Measurements from ENCODE around the gene USF1.
"Not testable (repeated sequence)": the region's sequence is repeated elsewhere in the genome, so short reads cannot be mapped to it uniquely, and the experiment has no call there.

USF1 gene

DNA sequence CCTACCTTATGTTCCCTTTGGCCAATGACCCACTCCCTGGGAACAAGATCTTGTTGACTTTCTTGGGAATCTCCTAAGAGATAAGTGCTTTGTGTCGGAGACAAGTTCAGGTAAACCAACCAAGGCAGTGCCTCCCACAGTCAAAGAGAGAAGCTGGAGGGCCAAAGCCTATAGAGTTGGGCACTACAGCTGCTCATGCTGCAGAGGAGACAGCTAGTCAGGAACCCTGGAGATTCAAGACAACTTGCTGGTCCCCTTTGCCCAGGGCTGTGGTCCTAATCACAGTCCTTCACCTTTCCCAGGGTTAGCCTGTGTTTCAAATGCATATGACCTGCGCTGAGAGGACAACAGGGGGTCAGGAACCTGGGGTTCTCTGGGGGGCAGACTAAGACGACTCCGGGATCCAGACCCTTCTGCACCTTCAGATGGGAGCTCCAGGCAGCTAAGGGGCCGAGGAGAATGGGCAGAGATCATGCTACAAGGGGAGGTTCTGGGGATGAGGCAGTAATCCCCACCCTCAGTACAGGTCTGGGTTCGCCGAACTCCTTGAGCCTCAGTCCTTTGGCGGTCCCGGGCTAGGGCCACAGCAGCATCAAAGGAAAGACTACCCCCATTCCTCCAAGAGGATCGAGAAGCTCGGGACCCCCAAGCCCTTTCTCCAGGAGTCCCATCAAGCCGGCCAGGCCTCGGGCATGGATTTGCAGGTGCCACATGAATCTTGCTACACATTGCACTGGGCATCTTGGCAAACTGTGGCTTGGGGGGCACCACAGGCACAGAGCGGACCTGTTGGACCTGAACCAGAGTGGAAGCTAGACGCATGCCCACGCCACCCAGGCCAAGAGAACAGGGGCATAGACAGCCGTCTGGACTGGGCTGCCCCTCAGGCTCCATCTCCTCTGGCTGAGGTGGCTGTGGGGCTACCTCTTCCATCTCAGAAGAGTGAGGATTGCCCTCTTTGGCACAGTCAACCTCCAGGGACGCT lies 2.0 kb upstream of the USF1 start:
- DNase-seq = no peak

DNA sequence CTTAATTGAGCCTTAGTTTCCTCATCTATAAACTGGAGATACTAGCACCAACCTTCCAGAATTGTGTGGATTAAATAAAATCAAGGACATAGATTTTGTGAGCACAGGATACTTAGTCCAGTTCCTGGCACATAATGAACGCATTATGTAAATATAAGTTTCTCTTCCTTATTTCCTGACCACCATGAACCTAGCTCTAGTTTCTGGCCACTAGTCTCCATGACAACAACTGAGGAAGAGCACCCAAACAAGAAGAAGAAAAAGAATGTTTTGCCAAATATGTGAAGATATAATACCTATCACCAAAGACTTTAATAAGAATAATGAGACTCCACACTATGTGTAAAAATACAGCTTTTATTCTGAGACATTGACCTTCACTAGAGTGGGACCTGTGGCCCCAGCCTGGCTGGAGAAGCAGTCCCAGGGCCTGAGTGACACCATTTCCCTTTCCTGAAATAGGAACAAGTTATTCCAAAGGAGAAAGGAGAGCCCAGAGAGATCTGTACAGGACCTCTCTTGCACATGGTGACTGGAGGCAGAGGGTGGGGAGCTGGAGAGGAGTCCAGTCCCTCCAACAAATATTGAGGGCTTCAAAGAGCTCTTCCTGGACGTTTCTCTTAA lies 940 bp upstream of the USF1 start:
- DNase-seq = no peak

DNA sequence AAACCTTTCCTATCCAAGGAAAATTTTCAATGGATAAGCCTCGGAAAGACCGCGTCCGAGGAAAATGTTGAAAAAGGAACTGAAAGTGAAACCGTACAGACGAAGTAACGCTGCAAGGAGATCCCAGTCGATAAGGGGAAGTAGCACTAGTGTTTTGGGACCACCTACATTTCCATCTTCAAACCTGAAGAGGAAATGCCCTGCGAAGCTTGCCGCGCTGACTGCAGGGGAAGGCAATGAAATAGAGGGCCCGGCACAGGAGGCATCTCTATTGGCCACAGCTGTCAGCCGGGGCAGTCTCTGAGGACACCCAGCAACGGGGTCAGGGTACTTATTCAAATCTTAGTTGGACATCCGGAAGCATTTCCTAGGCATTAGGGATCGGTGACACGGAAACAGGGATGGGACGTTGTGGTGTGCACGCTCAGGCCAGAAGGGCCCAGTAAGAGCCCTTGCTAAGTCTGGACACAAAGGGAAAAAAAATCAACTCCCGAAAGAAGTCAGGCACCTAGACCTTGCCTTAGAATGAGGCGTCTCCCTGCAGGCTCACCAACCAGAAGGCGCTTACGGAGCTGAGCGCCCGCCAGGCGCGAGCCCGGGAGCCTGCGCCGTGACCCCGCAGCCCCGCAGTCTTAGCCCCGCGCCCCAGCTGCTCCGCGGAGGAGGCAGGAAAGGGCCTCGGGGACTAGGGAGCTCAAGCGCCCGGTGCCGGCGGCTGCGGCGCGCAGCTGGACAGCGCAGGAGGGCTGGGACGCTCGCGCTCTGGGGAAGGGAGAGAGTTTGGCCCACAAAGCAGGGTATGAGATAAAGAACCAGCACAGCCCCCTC lies 655 bp downstream of the USF1 start:
- peak; percentile 38 for DNase-seq

DNA sequence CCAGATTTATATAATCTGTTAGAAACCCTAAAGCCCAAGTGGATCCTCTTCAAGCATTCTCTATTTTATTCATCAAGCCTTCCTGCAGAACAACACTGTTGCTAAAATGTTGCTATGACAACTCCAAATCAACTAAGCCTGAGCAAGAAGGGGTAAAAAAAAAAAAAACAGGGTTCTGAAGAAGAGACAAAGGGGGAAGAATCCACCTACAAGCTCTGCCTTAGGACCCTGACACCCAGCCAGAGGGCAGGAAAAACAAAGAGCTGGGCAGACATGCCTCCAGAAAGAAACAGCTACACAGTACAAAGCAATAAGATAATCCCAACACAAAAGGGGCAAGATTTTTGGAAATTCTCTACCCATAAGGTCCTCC lies 1.3 kb downstream of the USF1 start:
- DNase-seq = no peak

DNA sequence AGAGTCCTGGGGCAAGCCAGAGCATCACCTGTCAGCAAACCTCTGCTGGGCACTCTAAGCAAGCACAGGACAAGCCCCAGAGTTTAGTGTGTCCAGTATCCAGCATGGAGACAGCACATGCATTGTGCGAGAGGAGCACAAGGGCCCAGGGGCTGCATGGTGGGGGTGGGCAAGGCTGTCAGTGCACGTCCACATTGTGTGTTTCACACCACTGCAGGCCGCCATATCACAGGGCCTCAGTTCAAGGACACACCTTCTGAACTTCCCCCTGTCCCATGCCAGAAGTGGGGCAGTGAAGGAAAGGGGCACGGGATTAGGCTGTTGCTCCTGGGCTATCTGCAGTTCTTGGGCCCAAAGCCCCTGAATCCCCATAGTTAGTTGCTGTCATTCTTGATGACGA lies 6.2 kb downstream of the USF1 start:
- DNase-seq = no peak

DNA sequence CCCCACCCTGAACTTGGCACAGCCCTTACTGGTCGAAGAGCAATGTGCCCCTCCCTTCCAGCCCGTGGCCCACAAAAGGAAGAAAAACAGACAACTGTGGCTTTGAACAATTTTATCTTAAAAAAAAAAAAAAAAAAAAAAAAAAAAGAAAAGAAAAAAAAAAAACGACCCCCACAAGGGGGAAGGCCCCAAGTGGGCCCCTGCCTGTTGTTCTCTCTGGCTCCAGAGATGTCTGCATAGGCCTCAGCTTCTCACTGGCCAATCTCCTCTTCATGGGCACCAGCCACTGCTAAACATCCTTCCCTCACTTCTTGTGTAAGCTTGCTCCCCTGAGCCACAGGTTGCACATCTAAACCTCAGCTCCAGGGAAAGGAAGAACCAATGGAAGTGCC lies 6.6 kb downstream of the USF1 start:
- DNase-seq = no peak

DNA sequence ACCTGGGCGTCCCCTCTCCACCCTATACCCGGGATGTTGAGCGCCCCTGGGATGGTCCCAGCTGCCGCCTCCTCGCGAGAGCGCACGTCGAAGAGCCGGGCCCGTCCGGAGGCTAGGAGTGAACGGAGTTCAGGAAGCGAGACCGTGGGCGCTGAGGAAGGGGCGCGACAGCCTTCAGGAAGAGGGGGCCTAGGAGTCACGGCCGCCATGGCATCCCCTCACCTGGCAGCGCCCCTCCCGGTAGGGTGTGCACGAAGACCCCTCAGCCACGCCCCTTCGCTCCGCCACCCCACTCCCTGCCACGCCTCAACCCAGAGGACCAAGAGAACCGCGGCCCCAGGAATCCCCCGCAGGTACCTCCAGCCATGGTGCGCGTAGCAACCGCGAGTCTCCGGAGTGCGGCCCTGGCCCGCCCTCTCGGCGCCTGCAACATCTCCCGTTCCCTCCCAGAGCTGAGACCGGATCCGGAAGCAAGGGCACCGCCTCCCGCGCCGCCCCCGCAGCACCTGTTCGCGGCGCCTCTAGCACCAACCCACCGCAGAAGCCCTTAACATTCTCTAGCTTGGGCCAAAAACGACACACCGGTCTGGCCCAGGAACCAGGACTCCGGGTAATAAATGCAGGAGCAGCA lies 7.1 kb downstream of the USF1 start, which contains the start of gene TSTD1:
Gene TSTD1, minus strand, starts transcription at position 442 of the 631 bp plus-strand sequence. Its CDS starts 75 bp downstream, at position 367.
- peak; percentile 80 for DNase-seq

DNA sequence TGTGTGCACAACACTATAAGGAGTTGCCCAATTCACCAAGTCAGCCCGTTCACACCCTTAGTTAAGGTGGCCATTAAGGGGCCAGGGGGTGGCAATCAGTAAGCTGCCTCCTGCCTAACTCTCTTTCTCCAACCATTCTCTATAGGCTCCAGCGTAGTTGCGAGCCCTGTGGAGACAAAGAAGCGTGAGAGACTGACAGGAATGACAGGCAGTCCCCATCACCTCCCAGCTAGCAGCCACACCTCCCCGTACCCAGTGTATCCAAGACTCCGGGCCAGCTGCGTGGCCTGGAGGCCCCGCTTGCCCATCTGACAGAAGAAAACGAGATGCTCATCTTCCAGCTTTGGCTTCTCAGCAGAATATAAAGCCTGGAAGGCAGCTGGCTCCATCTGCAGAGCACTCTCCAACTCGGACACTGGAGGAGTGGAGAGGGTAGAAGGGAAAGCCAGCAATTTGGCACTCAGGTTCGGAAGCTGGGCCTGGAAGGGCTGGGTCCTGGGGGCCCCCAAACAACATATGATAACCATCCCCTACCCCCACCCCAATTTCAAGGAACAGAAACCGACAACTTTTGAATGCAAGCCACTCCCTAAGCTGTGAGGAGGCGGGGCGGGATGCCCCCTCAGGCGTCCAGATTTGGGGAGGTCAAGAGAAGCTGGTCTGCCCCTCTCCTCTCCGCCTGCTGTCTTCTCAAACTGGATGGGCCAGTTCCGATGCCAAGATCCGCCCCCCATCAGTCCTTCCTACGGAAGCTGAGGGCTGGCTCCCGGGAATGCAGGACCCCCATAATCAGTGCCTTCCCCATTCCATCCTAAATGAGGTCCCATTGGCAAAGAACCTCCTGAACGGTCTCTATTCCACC lies 7.9 kb downstream of the USF1 start:
- no peak for DNase-seq

DNA sequence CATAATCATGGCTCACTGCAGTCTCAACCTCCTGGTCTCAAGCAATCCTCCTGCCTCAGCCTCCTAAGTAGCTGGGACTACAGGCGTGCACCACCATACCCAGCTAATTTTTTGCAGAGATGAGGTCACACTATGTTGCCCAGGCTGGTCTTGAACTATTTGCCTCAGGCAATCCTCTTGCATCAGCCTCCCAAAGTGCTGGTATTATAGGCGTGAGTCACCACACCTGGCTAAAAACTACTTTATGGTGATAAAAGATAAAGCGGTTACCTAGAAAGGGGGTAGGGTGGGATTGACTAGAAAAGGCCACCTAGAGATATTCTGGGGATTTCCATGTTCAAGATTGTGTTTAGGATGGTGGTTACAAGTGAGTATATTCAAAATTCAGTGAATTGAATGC lies 12.0 kb downstream of the USF1 start:
- DNase-seq = no peak

DNA sequence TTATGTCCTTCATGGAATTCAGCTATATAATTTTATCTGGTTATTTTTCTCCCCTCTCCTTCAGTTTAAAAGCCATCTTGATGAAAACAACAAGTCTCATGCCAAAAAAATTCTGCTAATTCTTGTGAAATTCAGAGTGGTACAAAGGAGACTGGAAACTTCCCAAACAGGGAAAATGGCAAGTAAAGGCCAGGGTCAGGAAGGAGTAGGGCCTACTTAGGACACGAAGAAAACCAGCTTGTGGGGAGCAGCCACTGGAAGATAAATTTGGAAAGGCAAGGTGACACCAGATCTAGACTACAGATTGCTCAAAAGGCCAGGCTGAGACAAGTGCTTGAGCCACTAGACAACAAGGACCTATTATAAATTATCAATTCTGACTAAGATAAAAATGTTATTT lies 13.4 kb downstream of the USF1 start:
- DNase-seq = no peak

DNA sequence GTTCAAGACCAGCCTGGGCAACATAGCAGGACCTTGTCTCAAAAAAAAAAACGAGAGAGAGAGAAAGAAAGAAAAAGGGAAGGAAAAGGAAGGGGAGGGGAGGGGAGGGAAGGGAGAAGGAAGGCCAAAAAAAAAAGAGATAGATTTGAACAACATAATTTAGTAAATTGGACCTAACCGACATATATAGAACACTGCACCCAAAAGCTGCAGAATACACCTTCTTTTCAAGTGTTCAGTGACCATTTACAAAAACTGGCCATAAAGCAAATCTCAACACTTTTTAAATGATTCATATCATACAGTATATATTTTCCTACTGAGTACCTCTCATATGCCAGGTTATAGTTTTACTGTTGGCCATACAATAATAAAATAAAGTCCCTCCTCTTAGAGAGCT lies 13.9 kb downstream of the USF1 start:
- no peak for DNase-seq

DNA sequence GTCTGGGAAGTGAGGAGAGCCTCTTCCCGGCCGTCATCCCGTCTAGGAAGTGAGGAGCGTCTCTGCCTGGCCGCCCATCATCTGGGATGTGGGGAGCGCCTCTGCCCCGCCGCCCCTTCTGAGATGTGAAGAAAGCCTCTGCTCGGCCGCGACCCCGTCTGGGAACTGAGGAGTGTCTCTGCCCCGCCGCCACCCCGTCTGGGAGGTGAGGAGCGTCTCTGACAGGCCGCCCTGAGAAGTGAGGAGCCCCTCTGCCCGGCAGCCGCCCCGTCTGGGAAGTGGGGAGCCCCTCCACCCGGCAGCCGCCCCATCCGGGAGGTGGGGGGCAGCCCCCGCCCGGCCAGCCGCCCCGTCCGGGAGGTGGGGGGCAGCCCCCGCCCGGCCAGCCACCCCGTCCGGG lies 16.3 kb downstream of the USF1 start:
- not testable (repeated sequence) for DNase-seq

DNA sequence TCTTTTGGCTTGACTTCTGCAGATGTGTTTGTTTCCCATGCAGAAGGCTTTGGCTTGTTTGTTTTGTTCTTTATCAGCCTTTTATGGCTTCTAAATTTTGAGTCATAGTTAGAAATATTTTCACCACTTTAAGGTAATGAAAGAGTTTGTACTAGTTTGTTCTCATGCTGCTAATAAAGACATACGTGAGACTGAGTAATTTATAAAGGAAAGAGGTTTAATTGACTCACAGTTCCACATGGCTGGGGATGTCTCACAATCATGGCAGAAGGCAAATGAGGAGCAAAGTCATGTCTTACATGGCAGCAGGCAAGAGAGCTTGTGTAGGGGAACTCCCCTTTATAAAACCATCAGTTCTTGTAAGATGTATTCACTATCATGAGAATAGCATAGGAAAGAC lies 18.8 kb downstream of the USF1 start:
- DNase-seq = not testable (repeated sequence)

DNA sequence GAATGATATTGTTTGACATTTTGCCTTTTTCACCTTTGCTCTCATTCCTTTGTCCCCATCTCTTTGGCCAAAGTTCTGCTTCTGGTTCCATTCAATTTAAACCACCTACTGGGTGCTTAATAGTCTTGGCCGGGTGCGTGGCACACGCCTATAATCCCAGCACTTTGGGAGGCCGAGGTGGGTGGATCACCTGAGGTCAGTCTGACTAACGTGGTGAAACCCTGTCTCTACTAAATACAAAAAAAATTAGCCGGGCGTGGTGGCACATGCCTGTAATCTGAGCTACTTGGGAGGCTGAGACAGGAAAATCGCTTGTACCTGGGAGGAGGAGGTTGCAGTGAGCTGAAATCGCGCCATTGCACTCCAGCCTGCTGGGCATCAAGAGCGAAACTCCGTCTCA lies 23.3 kb downstream of the USF1 start:
- not testable (repeated sequence) for DNase-seq

DNA sequence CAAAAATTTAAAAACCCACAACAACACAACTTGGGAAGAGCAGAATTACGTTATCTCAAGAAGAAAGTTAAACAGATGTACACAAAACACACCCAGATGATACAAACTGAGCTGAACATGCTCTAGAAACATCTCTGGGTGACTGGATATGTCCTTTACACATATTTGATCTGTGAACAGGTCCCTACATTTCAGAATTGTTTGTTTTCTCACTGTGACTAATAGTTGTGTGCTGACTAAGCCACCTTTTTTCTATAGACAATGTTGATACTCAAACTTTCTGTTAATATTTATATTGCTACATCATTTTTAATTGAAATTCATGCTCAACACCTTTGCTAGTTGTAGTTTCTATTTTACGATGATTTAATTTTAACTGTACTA lies 23.8 kb downstream of the USF1 start:
- no peak for DNase-seq

DNA sequence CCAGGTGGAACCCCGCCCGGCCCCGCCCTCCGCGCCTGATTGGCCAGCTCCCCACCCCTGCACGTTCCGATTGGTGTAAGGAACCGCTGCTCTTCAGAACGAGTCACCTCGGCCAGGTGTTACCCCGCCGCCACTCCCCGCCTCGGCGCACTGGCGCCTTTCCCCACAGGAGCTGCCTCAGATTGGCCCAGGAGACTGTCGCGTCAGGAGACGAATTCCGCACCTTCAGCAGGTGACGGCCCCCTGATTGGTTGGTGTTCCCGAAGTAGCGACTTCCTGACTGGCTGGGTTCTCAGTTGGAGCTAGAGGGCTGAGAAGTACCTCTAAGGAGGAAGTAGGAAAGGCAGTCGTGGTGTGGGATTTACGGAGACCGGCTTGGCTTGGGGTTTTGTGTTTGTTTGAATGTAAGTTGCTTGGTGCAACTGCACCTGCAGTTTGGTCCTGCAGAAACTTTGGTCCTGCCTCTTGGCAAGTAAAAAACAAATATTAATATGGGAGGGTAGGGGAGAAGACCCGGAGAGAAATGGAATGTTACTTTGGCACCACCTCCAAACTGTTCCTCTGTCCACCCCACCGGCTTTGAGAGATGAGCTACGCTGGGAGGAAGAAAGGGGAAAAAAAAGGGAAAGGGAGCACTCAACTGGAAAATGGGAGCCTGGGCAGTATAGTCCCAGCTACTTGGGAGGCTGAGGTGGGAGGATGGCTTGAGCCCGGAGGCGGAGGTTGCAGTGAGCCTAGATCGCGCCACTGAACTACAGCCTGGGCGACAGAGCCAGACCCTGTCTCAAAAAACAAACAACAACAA lies 24.4 kb downstream of the USF1 start:
- peak; percentile 81 for DNase-seq

DNA sequence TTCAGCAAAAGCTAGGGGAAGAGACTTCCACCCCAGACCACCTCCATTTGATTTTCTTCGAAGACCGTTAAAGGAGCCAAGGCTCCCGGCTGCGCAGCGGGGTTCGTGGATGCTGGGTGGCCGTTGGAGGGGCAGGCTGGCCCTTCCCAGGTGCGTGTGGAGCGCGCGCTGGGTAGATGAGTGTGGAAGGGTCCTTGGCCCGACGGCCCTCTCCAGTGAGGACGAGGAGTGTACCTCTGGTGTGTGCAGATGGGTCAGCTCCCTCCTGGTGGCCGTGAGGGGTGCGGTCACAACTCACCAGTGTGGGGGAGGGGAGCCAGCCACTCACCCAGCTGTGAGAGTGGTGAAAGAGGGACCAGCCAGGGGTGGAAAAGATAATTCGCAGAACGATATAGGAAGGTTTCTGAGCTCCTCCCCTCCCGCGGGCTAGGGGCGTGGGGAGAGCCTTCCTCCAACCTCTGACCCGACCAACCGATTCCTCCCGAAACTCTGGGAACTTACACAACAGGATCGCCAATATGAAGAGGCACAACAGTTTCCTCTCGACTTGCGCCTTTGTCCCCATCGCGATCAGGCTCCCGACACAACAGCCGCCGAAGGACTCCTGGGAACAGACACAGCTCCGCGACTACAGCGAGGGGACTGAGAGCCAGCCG lies 25.1 kb downstream of the USF1 start, which contains the start of gene F11R:
Gene F11R, minus strand, starts transcription at position 644 of the 656 bp plus-strand sequence. Its CDS starts 79 bp downstream, at position 565.
- DNase-seq = peak; percentile 17

DNA sequence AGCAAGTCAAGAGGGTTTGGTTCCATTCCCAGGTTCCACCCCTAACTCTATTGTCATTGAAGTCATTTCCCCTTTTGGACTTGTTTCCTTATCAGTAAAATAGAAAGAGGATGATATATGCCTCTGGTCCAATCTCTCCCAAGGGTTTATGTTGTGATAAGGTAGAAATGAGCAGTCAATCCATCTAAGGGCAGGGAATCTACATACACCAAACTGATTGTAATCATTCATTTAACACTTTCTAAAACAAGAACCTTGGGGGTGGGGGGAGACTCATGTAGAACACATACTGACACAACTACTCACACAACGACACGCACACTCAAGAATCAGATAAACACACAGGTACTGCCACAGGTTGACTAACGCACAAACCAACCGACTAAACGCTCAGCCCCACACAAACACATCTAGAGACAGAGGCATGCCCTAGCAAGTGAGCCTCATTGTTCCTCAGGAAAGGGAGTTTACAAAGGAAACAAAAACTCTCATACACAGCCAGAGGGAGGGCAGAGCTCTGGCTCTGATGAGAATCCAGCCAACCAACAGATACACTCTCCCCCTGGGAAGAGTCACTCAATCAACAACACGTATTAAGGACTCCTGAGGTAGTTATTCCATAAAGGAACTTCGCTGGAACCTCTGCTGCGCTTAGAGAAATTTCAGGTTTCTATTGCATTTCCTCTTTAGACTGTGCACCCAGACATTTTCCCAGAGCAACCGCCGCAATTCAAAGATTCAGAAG lies 25.9 kb downstream of the USF1 start:
- no peak for DNase-seq

DNA sequence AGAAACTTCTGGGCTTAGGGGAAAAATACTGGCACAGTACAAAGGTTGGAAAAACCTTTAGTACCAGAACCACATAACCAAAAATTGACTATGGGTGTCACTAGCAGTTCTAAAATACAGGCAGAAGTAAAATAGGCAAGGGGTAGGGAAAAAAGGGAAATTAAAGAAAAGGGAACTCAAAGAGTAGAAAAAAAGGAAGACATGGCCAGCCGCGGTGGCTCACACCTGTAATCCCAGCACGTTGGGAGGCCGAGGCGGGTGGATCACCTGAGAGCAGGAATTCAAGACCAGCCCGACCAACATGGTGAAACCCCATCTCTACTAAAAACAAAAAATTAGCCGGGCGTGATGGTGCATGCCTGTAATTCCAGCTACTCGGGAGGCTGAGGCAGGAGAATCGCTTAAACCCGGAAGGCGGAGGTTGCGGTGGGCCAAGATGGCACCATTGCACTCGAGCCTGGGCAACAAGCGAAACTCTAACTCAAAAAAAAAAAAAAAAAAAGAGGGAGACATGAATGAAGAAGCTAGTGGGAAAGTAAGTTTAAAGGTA lies 26.6 kb downstream of the USF1 start:
- DNase-seq = not testable (repeated sequence)

Measured in stimulated activated CD4-positive, alpha-beta T cell treated with anti-CD3 and anti-CD28 coated beads, Interleukin-12 subunit alpha, Interleukin-12 subunit beta, amount 100 ng/mL, for 4 hours (primary cell).